ENCODE measurements around the gene ACOXL.

Gene ACOXL

GRCh38 chr2:110805894-110806452 is 73.6 kb downstream of the ACOXL start:
- no peak for TF ChIP-seq ZNF274 (IDR thresholded peaks at IDR 0.05; ENCODE audit: low read depth, low read length)
- H3K4me3 ChIP-seq (ENCODE audit: low read length), result no peak overlapping the region

GRCh38 chr2:110807522-110807921 is 75.1 kb downstream of the ACOXL start:
- no peak for TF ChIP-seq ZNF274 (IDR thresholded peaks at IDR 0.05; ENCODE audit: low read depth, low read length)
- H3K4me3 ChIP-seq (ENCODE audit: low read length), result no peak overlapping the region

GRCh38 chr2:110810404-110810803 is 78.0 kb downstream of the ACOXL start:
- no peak for TF ChIP-seq ZNF274 (IDR thresholded peaks at IDR 0.05; ENCODE audit: low read depth, low read length)
- no peak overlapping the region for H3K4me3 ChIP-seq (ENCODE audit: low read length)

- H3K4me3 ChIP-seq (ENCODE audit: low read length), result no peak overlapping the region
- no peak for TF ChIP-seq ZNF274 (IDR thresholded peaks at IDR 0.05; ENCODE audit: low read depth, low read length)
These were observed 80.6 kb downstream of the ACOXL start for GRCh38 chr2:110812726-110813645.

- H3K4me3 ChIP-seq (ENCODE audit: low read length), result no peak overlapping the region
- no peak for TF ChIP-seq ZNF274 (IDR thresholded peaks at IDR 0.05; ENCODE audit: low read depth, low read length)
These were observed 81.5 kb downstream of the ACOXL start for GRCh38 chr2:110813896-110814295.

- no peak for TF ChIP-seq ZNF274 (IDR thresholded peaks at IDR 0.05; ENCODE audit: low read depth, low read length)
- no peak overlapping the region for H3K4me3 ChIP-seq (ENCODE audit: low read length)
These were observed 83.6 kb downstream of the ACOXL start for GRCh38 chr2:110815938-110816337.

GRCh38 chr2:110816404-110817365 is 84.3 kb downstream of the ACOXL start:
- H3K4me3 ChIP-seq (ENCODE audit: low read length), result no peak overlapping the region
- no peak for TF ChIP-seq ZNF274 (IDR thresholded peaks at IDR 0.05; ENCODE audit: low read depth, low read length)

- TF ChIP-seq ZNF274 (IDR thresholded peaks at IDR 0.05; ENCODE audit: low read depth, low read length), result no peak
- no peak overlapping the region for H3K4me3 ChIP-seq (ENCODE audit: low read length)
These were observed 86.6 kb downstream of the ACOXL start for GRCh38 chr2:110818767-110819481.

GRCh38 chr2:110819711-110820110 is 87.3 kb downstream of the ACOXL start:
- H3K4me3 ChIP-seq (ENCODE audit: low read length), result no peak overlapping the region
- TF ChIP-seq ZNF274 (IDR thresholded peaks at IDR 0.05; ENCODE audit: low read depth, low read length), result no peak

- no peak for TF ChIP-seq ZNF274 (IDR thresholded peaks at IDR 0.05; ENCODE audit: low read depth, low read length)
These were observed 87.8 kb downstream of the ACOXL start for GRCh38 chr2:110820128-110820527.

GRCh38 chr2:110823165-110823564 is 90.8 kb downstream of the ACOXL start:
- no peak overlapping the region for H3K4me3 ChIP-seq (ENCODE audit: low read length)
- TF ChIP-seq ZNF274 (IDR thresholded peaks at IDR 0.05; ENCODE audit: low read depth, low read length), result no peak

More at GRCh38 chr2:110820128-110820527, 87.8 kb downstream of the ACOXL start:
- H3K4me3 ChIP-seq (ENCODE audit: low read length), result no peak overlapping the region

GRCh38 chr2:110827511-110827910 is 95.1 kb downstream of the ACOXL start:
- H3K4me3 ChIP-seq (ENCODE audit: low read length), result no peak overlapping the region
- TF ChIP-seq ZNF274 (IDR thresholded peaks at IDR 0.05; ENCODE audit: low read depth, low read length), result no peak

- TF ChIP-seq ZNF274 (IDR thresholded peaks at IDR 0.05; ENCODE audit: low read depth, low read length), result no peak
- no peak overlapping the region for H3K4me3 ChIP-seq (ENCODE audit: low read length)
These were observed 96.0 kb downstream of the ACOXL start for GRCh38 chr2:110828330-110828729.
